HepG2 (cell line): ENCODE measurements around the gene SENP5. TPM values are rescaled to one million over a fixed set of nuclear protein-coding genes. Genes with fewer than 3 reads are reported as not detected.

Experiments
- EHMT2 ChIP-seq: fragments of 200-600 bp; sonication (generic); IDR thresholded peaks from 2 replicates; pipeline ENCODE4 v1.7.0; 2017; ENCODE audit warnings: antibody characterized with exemption, low read depth, low read length, borderline replicate concordance
- ONECUT2 ChIP-seq: sonication (generic); formaldehyde crosslinking; IDR thresholded peaks from 2 replicates; pipeline ENCODE4 v1.4.0; 2020; ENCODE audit warnings: missing genetic modification reagents
- RAD51 ChIP-seq: fragments of 450-650 bp; IDR thresholded peaks from 2 replicates; pipeline ENCODE4 v1.6.1; 2016; ENCODE audit warnings: borderline replicate concordance
- REST ChIP-seq, 2 experiments: IDR thresholded peaks; 2 replicates each; pipeline ENCODE4 v1.6.1; 2011 to 2012; ENCODE audit warnings: low read length in 2 of 2, borderline replicate concordance in 1 of 2, low read depth in 1 of 2, mild to moderate bottlenecking in 1 of 2, moderate library complexity in 1 of 2
- RNF2 ChIP-seq: fragments of 450-650 bp; conservative IDR thresholded peaks from 2 replicates; pipeline ENCODE4 v1.6.1; 2016; ENCODE audit warnings: low read depth
- SAP130 ChIP-seq: IDR thresholded peaks from 2 replicates; pipeline ENCODE4 v1.6.1; 2016; ENCODE audit warnings: low read depth
- SMAD3 ChIP-seq: sonication (generic); formaldehyde crosslinking; IDR thresholded peaks from 2 replicates; pipeline ENCODE4 v1.4.0; 2020; ENCODE audit warnings: missing genetic modification reagents
- TCF12 ChIP-seq, 2 experiments: fragments of 450-650 bp in 1 of 2; sonication (generic) in 1 of 2; formaldehyde crosslinking in 1 of 2; IDR thresholded peaks; 2 replicates each; pipeline versions ENCODE4 v1.6.1 to v1.8.0; 2017 to 2022; ENCODE audit warnings: antibody characterized with exemption in 1 of 2, mild to moderate bottlenecking in 1 of 2, missing genetic modification reagents in 1 of 2, moderate library complexity in 1 of 2
- TGIF2 ChIP-seq: IDR thresholded peaks from 2 replicates; pipeline ENCODE4 v1.6.1; 2016; ENCODE audit warnings: control low read depth, missing compliant biosample characterization
- TIGD3 ChIP-seq: sonication (generic); formaldehyde crosslinking; IDR thresholded peaks from 2 replicates; pipeline ENCODE4 v1.5.1; 2020; ENCODE audit warnings: mild to moderate bottlenecking, missing genetic modification reagents, borderline replicate concordance
- TP53 ChIP-seq: sonication (generic); formaldehyde crosslinking; conservative IDR thresholded peaks from 2 replicates; pipeline ENCODE4 v1.4.0; 2020; ENCODE audit warnings: missing genetic modification reagents
- YEATS4 ChIP-seq: sonication (generic); formaldehyde crosslinking; IDR thresholded peaks from 2 replicates; pipeline ENCODE4 v1.4.0; 2020; ENCODE audit warnings: missing genetic modification reagents, borderline replicate concordance
- ZKSCAN8 ChIP-seq: IDR thresholded peaks from 2 replicates; pipeline ENCODE4 v1.6.1; 2016; ENCODE audit warnings: borderline replicate concordance, missing genetic modification reagents, missing compliant biosample characterization
- ZNF136 ChIP-seq: sonication (generic); formaldehyde crosslinking; IDR thresholded peaks from 2 replicates; pipeline ENCODE4 v1.8.1; 2022; ENCODE audit warnings: low read depth, mild to moderate bottlenecking, moderate library complexity, missing genetic modification reagents
- ZNF230 ChIP-seq: sonication (generic); formaldehyde crosslinking; IDR thresholded peaks from 2 replicates; pipeline ENCODE4 v1.4.0; 2020; ENCODE audit warnings: mild to moderate bottlenecking, missing genetic modification reagents
- ZNF24 ChIP-seq: fragments of 450-650 bp; IDR thresholded peaks from 2 replicates; pipeline ENCODE4 v1.6.1; 2017; ENCODE audit warnings: antibody characterized with exemption, mild to moderate bottlenecking
- ZNF260 ChIP-seq: sonication (generic); formaldehyde crosslinking; IDR thresholded peaks from 2 replicates; pipeline ENCODE4 v1.4.0; 2020; ENCODE audit warnings: missing genetic modification reagents, low read depth, mild to moderate bottlenecking, borderline replicate concordance
- ZNF510 ChIP-seq: sonication (generic); formaldehyde crosslinking; IDR thresholded peaks from 2 replicates; pipeline ENCODE4 v1.4.0; 2020; ENCODE audit warnings: low read depth, mild to moderate bottlenecking, missing genetic modification reagents
- ZNF720 ChIP-seq: sonication (generic); formaldehyde crosslinking; IDR thresholded peaks from 2 replicates; pipeline ENCODE4 v1.4.0; 2020; ENCODE audit warnings: missing genetic modification reagents
- polyA plus RNA-seq, 8 experiments: library from polyadenylated mRNA; depleted of rRNA in 3 of 8; stranded (reverse) in 7 of 8; unstranded in 1 of 8; fragments of >200 nt; fragmentation: Illumina TruSeq in 4 of 8; extraction: Trizol in 4 of 8; gene quantifications; 2 replicates each; pipeline versions ENCODE4 v1.2.1 to v1.2.3, GENCODE V29; 2011 to 2016; ENCODE audit warnings: low read depth in 4 of 8, missing spikeins in 1 of 8, mixed read lengths in 1 of 8; ENCODE audit not compliant: insufficient read depth in 1 of 8
- total RNA-seq, 5 experiments: library from RNA; depleted of rRNA; stranded (reverse); fragments of >200 nt; fragmentation: Illumina TruSeq; extraction: Trizol; gene quantifications; 2 replicates each; pipeline ENCODE4 v1.2.3, GENCODE V29; 2016; ENCODE audit warnings: low read depth in 1 of 5
- TF ChIP-seq, protein P1 (sequence below): sonication (generic); formaldehyde crosslinking; IDR thresholded peaks from 2 replicates; pipeline ENCODE4 v1.4.0; 2020; ENCODE audit warnings: missing genetic modification reagents
- TF ChIP-seq, protein P2 (sequence below): sonication (generic); formaldehyde crosslinking; IDR thresholded peaks from 2 replicates; pipeline ENCODE4 v1.4.0; 2020; ENCODE audit warnings: missing genetic modification reagents; ENCODE audit errors: not compliant biosample characterization

Gene SENP5
- total and polyA plus RNA-seq, 2 of the 13 experiments (the other 11 are each of a cell fraction or from before 2014, with no cell fraction given) = 17.6 to 30.9 TPM

DNA sequence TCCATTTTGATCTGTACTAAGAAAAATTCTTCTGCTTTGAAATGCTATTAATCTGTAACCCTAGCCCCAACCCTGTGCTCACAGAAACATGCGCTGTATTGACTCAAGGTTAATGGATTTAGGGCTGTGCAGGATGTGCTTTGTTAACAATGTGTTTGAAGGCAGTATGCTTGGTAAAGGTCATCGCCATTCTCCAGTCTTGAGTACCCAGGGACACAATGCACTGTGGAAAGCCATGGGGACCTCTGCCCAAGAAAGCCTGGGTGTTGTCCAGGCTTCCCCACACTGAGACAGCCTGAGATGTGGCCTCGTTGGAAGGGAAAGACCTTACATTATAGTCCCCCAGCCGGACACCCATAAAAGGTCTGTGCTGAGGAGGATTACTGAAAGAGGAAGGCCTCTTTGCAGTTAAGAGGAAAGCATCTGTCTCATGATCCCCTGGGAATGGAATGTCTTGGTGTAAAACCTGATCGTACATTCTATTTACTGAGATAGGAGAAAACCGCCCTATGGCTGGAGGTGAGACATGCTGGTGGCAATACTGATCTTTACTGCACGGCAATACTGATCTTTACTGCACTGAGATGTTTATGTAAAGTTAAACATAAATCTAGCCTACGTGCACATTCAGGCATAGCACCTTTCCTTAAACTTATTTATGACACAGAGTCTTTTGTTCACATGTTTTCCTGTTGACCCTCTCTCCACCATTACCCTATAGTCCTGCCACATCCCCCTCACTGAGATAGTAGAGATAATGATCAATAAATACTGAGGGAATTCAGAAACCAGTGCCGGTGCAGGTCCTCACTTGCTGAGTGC lies 94.6 kb downstream of the SENP5 start (continued):
- TF ChIP-seq, protein P1, sequence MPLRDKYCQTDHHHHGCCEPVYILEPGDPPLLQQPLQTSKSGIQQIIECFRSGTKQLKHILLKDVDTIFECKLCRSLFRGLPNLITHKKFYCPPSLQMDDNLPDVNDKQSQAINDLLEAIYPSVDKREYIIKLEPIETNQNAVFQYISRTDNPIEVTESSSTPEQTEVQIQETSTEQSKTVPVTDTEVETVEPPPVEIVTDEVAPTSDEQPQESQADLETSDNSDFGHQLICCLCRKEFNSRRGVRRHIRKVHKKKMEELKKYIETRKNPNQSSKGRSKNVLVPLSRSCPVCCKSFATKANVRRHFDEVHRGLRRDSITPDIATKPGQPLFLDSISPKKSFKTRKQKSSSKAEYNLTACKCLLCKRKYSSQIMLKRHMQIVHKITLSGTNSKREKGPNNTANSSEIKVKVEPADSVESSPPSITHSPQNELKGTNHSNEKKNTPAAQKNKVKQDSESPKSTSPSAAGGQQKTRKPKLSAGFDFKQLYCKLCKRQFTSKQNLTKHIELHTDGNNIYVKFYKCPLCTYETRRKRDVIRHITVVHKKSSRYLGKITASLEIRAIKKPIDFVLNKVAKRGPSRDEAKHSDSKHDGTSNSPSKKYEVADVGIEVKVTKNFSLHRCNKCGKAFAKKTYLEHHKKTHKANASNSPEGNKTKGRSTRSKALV (CRISPR knock-in tag) = 0 out of 2 replicates have a peak, but pooled peaks have one; percentile 2
- TF ChIP-seq ONECUT2 (CRISPR knock-in tag) (peak; percentile 56; the same call in 1 of the 2 replicates), ZNF230 (CRISPR knock-in tag) (peak; percentile 67; the same call in 1 of the 2 replicates), SMAD3 (CRISPR knock-in tag) (no peak), TIGD3 (CRISPR knock-in tag) (0 out of 2 replicates have a peak, but pooled peaks have one; percentile 31), ZNF510 (CRISPR knock-in tag) (peak; percentile 45; the same call in 1 of the 2 replicates), ZNF136 (CRISPR knock-in tag) (peak; percentile 22; the same call in 1 of the 2 replicates), ZKSCAN8 (CRISPR knock-in tag) (peak; percentile 20; the same call in 1 of the 2 replicates), ZNF260 (CRISPR knock-in tag) (no peak), RNF2 (no peak), REST (IDR thresholded peaks at IDR 0.05; ENCODE audit: borderline replicate concordance in 1 of 2, low read depth in 1 of 2, low read length in 2 of 2) (no peak), SAP130 (CRISPR knock-in tag) (peak; percentile 84), ZNF720 (CRISPR knock-in tag) (no peak), TP53 (CRISPR knock-in tag) (no peak), TGIF2 (CRISPR knock-in tag) (peak; percentile 76; the same call in 1 of the 2 replicates), TCF12 (IDR thresholded peaks at IDR 0.05) (no peak), TCF12 (CRISPR knock-in tag; IDR thresholded peaks at IDR 0.05) (peak; percentile 54), ZNF24 (no peak), RAD51 (no peak), EHMT2 (0 out of 2 replicates have a peak, but pooled peaks have one; percentile 26), YEATS4 (CRISPR knock-in tag) (peak; percentile 45; the same call in 1 of the 2 replicates)
- TF ChIP-seq, protein P2, sequence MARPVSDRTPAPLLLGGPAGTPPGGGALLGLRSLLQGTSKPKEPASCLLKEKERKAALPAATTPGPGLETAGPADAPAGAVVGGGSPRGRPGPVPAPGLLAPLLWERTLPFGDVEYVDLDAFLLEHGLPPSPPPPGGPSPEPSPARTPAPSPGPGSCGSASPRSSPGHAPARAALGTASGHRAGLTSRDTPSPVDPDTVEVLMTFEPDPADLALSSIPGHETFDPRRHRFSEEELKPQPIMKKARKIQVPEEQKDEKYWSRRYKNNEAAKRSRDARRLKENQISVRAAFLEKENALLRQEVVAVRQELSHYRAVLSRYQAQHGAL (CRISPR knock-in tag) = no peak
